DMS79 treated with DMSO at 0.1 percent for 48 hours (cell line): ENCODE results near the gene CR1L.
"Not testable (repeated sequence)": the region's sequence is repeated elsewhere in the genome, so short reads cannot be mapped to it uniquely, and the experiment has no call there.

ENCODE experiments used
- DNase-seq: peaks from one replicate; lab custom pipeline; 2025; lab: John Stamatoyannopoulos, UW

The CR1L gene

GRCh38 chr1:207682872-207683434, 38.0 kb downstream of the CR1L start:
- not testable (repeated sequence) for DNase-seq

- DNase-seq = not testable (repeated sequence)
Measured at GRCh38 chr1:207690551-207690950, 45.6 kb downstream of the CR1L start.

GRCh38 chr1:207691010-207691409, 46.1 kb downstream of the CR1L start:
- no peak for DNase-seq

GRCh38 chr1:207691841-207692240, 46.9 kb downstream of the CR1L start:
- DNase-seq = no peak

- not testable (repeated sequence) for DNase-seq
Measured at GRCh38 chr1:207692291-207692690, 47.4 kb downstream of the CR1L start.

- no peak for DNase-seq
Measured at GRCh38 chr1:207695891-207696290, 51.0 kb downstream of the CR1L start.

GRCh38 chr1:207698822-207699483, 54.0 kb downstream of the CR1L start:
- DNase-seq = peak; percentile 17

- no peak for DNase-seq
Measured at GRCh38 chr1:207702317-207702716, 57.4 kb downstream of the CR1L start.

- DNase-seq = no peak
Measured at GRCh38 chr1:207703712-207704111, 58.8 kb downstream of the CR1L start.

GRCh38 chr1:207708004-207708403, 63.1 kb downstream of the CR1L start:
- not testable (repeated sequence) for DNase-seq

GRCh38 chr1:207711285-207711684, 66.4 kb downstream of the CR1L start:
- no peak for DNase-seq

GRCh38 chr1:207712701-207713100, 67.8 kb downstream of the CR1L start:
- DNase-seq = not testable (repeated sequence)

- no peak for DNase-seq
Measured at GRCh38 chr1:207713529-207713928, 68.6 kb downstream of the CR1L start.

GRCh38 chr1:207719234-207719633, 74.3 kb downstream of the CR1L start:
- no peak for DNase-seq

GRCh38 chr1:207728200-207728858, 83.4 kb downstream of the CR1L start:
- not testable (repeated sequence) for DNase-seq

- not testable (repeated sequence) for DNase-seq
Measured at GRCh38 chr1:207737503-207738157, 92.7 kb downstream of the CR1L start.

- not testable (repeated sequence) for DNase-seq
Measured at GRCh38 chr1:207738158-207738659, 93.3 kb downstream of the CR1L start.

GRCh38 chr1:207740207-207740606, 95.3 kb downstream of the CR1L start:
- DNase-seq = no peak

- DNase-seq = no peak
Measured at GRCh38 chr1:207742850-207743555, 98.1 kb downstream of the CR1L start.

GRCh38 chr1:207744000-207744534, 99.1 kb downstream of the CR1L start:
- DNase-seq = no peak

- DNase-seq = no peak
Measured at GRCh38 chr1:207745285-207745684, 100.4 kb downstream of the CR1L start.
